K562 (cell line): ENCODE results near the gene COQ4. TPM values are rescaled to one million over a fixed set of nuclear protein-coding genes. Genes with fewer than 3 reads are reported as not detected.

Experiments used
- ATAC-seq: fragments of 200-7000 bp; cut with Tn5 transposase; 3 replicates; pipeline ENCODE4 v1.9.1; 2020; ENCODE audit warnings: moderate library complexity
- BruUV-seq: library from RNA; stranded (reverse); fragments of 400-500 nt; replicated peaks from 2 replicates; lab custom pipeline; 2021; lab: Mats Ljungman, UMichigan
- CTCF ChIA-PET: fragments of 300-600 bp; formaldehyde crosslinking; extraction: SDS; loops from one replicate; lab custom pipeline; 2021; ENCODE audit warnings: low intra/inter-chr PET ratio; lab: Yijun Ruan, JAX
- POLR2A ChIA-PET: fragments of 300-600, 350-650 bp; sonication (Branson Sonifier 250); formaldehyde crosslinking; extraction: SDS; loops from one replicate; lab custom pipeline; 2021; ENCODE audit warnings: antibody characterized with exemption, inconsistent platforms; lab: Yijun Ruan, JAX
- DNase-seq, 4 experiments: peaks; one replicate each; pipeline versions ENCODE4 v3.0.0 to v3.0.0-alpha.2; 2011 to 2018; ENCODE audit warnings: low spot score in 3 of 4, mixed read lengths in 3 of 4; ENCODE audit errors: extremely low read depth in 1 of 4
- FAIRE-seq: peaks from 2 replicates; lab custom pipeline; 2011; peaks lifted over from hg19 to GRCh38; lab: Jason Lieb, UNC
- H2AFZ ChIP-seq: 2 replicates; pipeline ENCODE4 v1.6.0; 2011; ENCODE audit warnings: low read depth, low read length, control low read depth, inconsistent platforms
- H3K27ac ChIP-seq: fragments of 200-600 bp; 3 replicates; pipeline ENCODE4 v1.8.0; 2011; ENCODE audit warnings: low read depth, mild to moderate bottlenecking, control low read depth, inconsistent platforms, low read length, moderate library complexity, mixed read lengths; ENCODE audit errors: extremely low read depth
- H3K27me3 ChIP-seq, 2 experiments: fragments of 300-600 bp in 1 of 2; 2 replicates in 1 of 2; 3 replicates in 1 of 2; pipeline versions ENCODE4 v1.6.0 to v1.8.0; 2011; ENCODE audit warnings: inconsistent platforms in 2 of 2, low read length in 2 of 2, mild to moderate bottlenecking in 1 of 2, mixed read lengths in 1 of 2, moderate library complexity in 1 of 2; ENCODE audit not compliant: control insufficient read depth in 2 of 2, insufficient read depth in 2 of 2
- H3K36me3 ChIP-seq: fragments of 300-600 bp; 3 replicates; pipeline ENCODE4 v1.8.0; 2011; ENCODE audit warnings: mild to moderate bottlenecking, low read length, inconsistent platforms; ENCODE audit not compliant: control insufficient read depth, insufficient read depth
- H3K4me1 ChIP-seq, 2 experiments: fragments of 200-600 bp in 1 of 2; replicated peaks in 1 of 2; 2 replicates in 1 of 2; 3 replicates in 1 of 2; pipeline versions ENCODE4 v1.5.1 to v1.8.0; 2011; ENCODE audit warnings: inconsistent platforms in 2 of 2, low read length in 2 of 2, mild to moderate bottlenecking in 1 of 2, mixed read lengths in 1 of 2, moderate library complexity in 1 of 2; ENCODE audit not compliant: control insufficient read depth in 2 of 2, insufficient read depth in 2 of 2
- H3K4me2 ChIP-seq: 2 replicates; pipeline ENCODE4 v1.6.1; 2011; ENCODE audit warnings: low read length, control low read depth, inconsistent platforms, mixed read lengths; ENCODE audit not compliant: insufficient read depth
- H3K4me3 ChIP-seq: fragments of 200-600 bp; sonication (generic), shearing (Covaris generic); 2 replicates; pipeline ENCODE4 v1.5.1; 2016; ENCODE audit warnings: control low read depth, inconsistent platforms
- H3K79me2 ChIP-seq: fragments of 200-600 bp; 3 replicates; pipeline ENCODE4 v1.8.0; 2011; ENCODE audit warnings: low read length, inconsistent platforms; ENCODE audit not compliant: control insufficient read depth, insufficient read depth
- H3K9ac ChIP-seq, 2 experiments: 2 replicates each; pipeline versions ENCODE4 v1.6.0 to v1.6.1; 2011; ENCODE audit warnings: low read depth in 2 of 2, low read length in 2 of 2, control low read depth in 1 of 2, inconsistent platforms in 1 of 2, mild to moderate bottlenecking in 1 of 2, mixed read lengths in 1 of 2; ENCODE audit not compliant: insufficient read depth in 1 of 2
- H3K9me1 ChIP-seq: one replicate; pipeline ENCODE4 v1.6.0; 2011; ENCODE audit warnings: inconsistent platforms, mild to moderate bottlenecking, low read length, moderate library complexity; ENCODE audit not compliant: control insufficient read depth, insufficient read depth
- H3K9me3 ChIP-seq: replicated peaks from 2 replicates; pipeline ENCODE4 v1.5.1; 2011; ENCODE audit warnings: low read depth, low read length, inconsistent platforms; ENCODE audit not compliant: control insufficient read depth, insufficient read depth
- H4K20me1 ChIP-seq: replicated peaks from 2 replicates; pipeline ENCODE4 v1.6.1; 2011; ENCODE audit warnings: low read length, inconsistent platforms, mixed read lengths; ENCODE audit not compliant: control insufficient read depth, insufficient read depth
- ATF3 ChIP-seq, 2 experiments: fragments of 450-650 bp in 1 of 2; sonication (generic) in 1 of 2; formaldehyde crosslinking in 1 of 2; IDR thresholded peaks in 1 of 2; conservative IDR thresholded peaks in 1 of 2; 2 replicates each; pipeline versions ENCODE4 v1.6.1 to v1.8.1; 2016 to 2023; ENCODE audit warnings: mild to moderate bottlenecking in 2 of 2, moderate library complexity in 2 of 2, inconsistent platforms in 1 of 2, missing genetic modification reagents in 1 of 2
- BCOR ChIP-seq: fragments of 450-650 bp; IDR thresholded peaks from 2 replicates; pipeline ENCODE4 v1.6.1; 2016
- CEBPG ChIP-seq, 3 experiments: fragments of 200-800 bp in 1 of 3; sonication (Bioruptor generic) in 1 of 3; sonication (generic) in 1 of 3; formaldehyde crosslinking in 1 of 3; IDR thresholded peaks in 2 of 3; conservative IDR thresholded peaks in 1 of 3; 2 replicates each; pipeline versions ENCODE4 v1.6.1 to v1.8.0; 2016 to 2022; ENCODE audit warnings: missing compliant biosample characterization in 2 of 3, missing genetic modification characterization in 2 of 3, mild to moderate bottlenecking in 1 of 3, missing genetic modification reagents in 1 of 3
- EHMT2 ChIP-seq: fragments of 450-650 bp; IDR thresholded peaks from 2 replicates; pipeline ENCODE4 v1.6.1; 2018; ENCODE audit warnings: antibody characterized with exemption
- IRF9 ChIP-seq: fragments of 450-650 bp; IDR thresholded peaks from 2 replicates; pipeline ENCODE4 v1.6.1; 2016; ENCODE audit warnings: missing biosample characterization, missing genetic modification characterization
- RFX1 ChIP-seq: fragments of 450-650 bp; IDR thresholded peaks from 2 replicates; pipeline ENCODE4 v1.6.1; 2016; ENCODE audit warnings: mild to moderate bottlenecking, moderate library complexity
- ZNF449 ChIP-seq: fragments of 250-450 bp; sonication (Bioruptor Pico); IDR thresholded peaks from 2 replicates; pipeline ENCODE4 v1.8.0; 2022; ENCODE audit warnings: moderate library complexity, mild to moderate bottlenecking, inconsistent platforms
- WGBS: fragments of 100-300 bp; shearing (Covaris generic); methylation state at CpG from one replicate; pipeline ENCODE4 v1.1.6; 2016; ENCODE audit warnings: low coverage, mixed read lengths; ENCODE audit not compliant: insufficient coverage; ENCODE audit errors: missing lambda C conversion rate; 5-methylcytosine and 5-hydroxymethylcytosine counted together
- in situ Hi-C: fragments of 300-500 bp; cut with MboI; formaldehyde crosslinking; loops from 4 replicates; pipeline ENCODE4 v1.15.0; 2018; ENCODE audit warnings: inconsistent platforms, mixed read lengths
- intact Hi-C: fragments of 100-400 bp; cut with micrococcal nuclease; formaldehyde crosslinking; loops from 2 replicates; pipeline ENCODE4 v1.14.2; 2022
- polyA plus RNA-seq, 8 experiments: library from polyadenylated mRNA; depleted of rRNA in 4 of 8; stranded (reverse) in 5 of 8; unstranded in 3 of 8; fragments of >200 nt; fragmentation: Nextera tagmentation in 2 of 8; fragmentation: Illumina TruSeq in 1 of 8; extraction: Ambion mirVana in 2 of 8; extraction: Trizol in 1 of 8; gene quantifications; 2 replicates each; pipeline versions ENCODE4 v1.2.1 to v1.2.3, GENCODE V29; 2011 to 2014; ENCODE audit warnings: inconsistent platforms in 1 of 8, missing spikeins in 1 of 8
- total RNA-seq, 7 experiments: library from RNA; depleted of rRNA in 6 of 7; stranded (reverse); fragments of >200 nt in 6 of 7; fragmentation: Illumina TruSeq in 2 of 7; extraction: Trizol in 2 of 7; gene quantifications; 2 replicates each; pipeline versions ENCODE4 v1.2.1 to v1.2.3, GENCODE V29; 2011 to 2021; ENCODE audit warnings: low replicate concordance in 1 of 7

Gene COQ4
- total and polyA plus RNA-seq, 9 of the 15 experiments (the other 6 are each of a cell fraction or from before 2014, with no cell fraction given): 9.1 to 135 (median 67.2) TPM

GRCh38 chr9:128369024-128369706, 46.5 kb downstream of the COQ4 start:
- BruUV-seq: no TSS peak
- no peak for DNase-seq
- no peaks in the 10 kb centered on the region for H3K9me3 ChIP-seq
- ChIA-PET CTCF (no interaction called here), POLR2A (no interaction called here)
- WGBS: 72% methylated on average over 9 of the region's 9 CpGs
- H3K9ac ChIP-seq: 0 out of 4 replicates have a peak overlapping the region, but pooled peaks of 1 of the 2 experiments have one; percentile 54
- H3K36me3 ChIP-seq: peaks cover 11% of the 10 kb centered on the region
- FAIRE-seq: peak; percentile 6
- H3K4me3 ChIP-seq: no peak overlapping the region
- peaks cover 20 to 24% of the 10 kb centered on the region in 2 experiments for H3K4me1 ChIP-seq
- in situ Hi-C loops (loop anchor here (25.0 kb wide), 1 partner anchor 607 kb away; no protein-coding TSS in a partner anchor), intact Hi-C loops (loop anchor here (10.0 kb wide), 1 partner anchor 186 kb away; the partner anchor contains the start of gene SPTAN1)
- H3K9me1 ChIP-seq: no peaks in the 10 kb centered on the region
- no peak overlapping the region for H3K27ac ChIP-seq
- no peak for ATAC-seq
- peak; percentile 65 for TF ChIP-seq ATF3 (IDR thresholded peaks at IDR 0.05)
- no peak for TF ChIP-seq ATF3 (CRISPR knock-in tag; conservative IDR thresholded peaks at IDR 0.05)
- no peak for TF ChIP-seq RFX1
- no peak for TF ChIP-seq ZNF449
- TF ChIP-seq IRF9 (tag): 0 out of 2 replicates have a peak, but pooled peaks have one; percentile 32
- no peak for TF ChIP-seq EHMT2
- TF ChIP-seq CEBPG (CRISPR knock-in tag; IDR thresholded peaks at IDR 0.05): no peak
- peak in 1 of 2 experiments; percentile 54; a peak in 2 of 4 replicates for TF ChIP-seq CEBPG (tag; conservative IDR thresholded peaks at IDR 0.05 in 1 of 2, IDR thresholded peaks at IDR 0.05 in 1 of 2)
- TF ChIP-seq BCOR: 0 out of 2 replicates have a peak, but pooled peaks have one; percentile 28
- peaks cover 38% of the 10 kb centered on the region for H3K79me2 ChIP-seq
- H4K20me1 ChIP-seq: no peaks in the 10 kb centered on the region
- H3K27me3 ChIP-seq: no peaks in the 10 kb centered on the region
- H2AFZ ChIP-seq: no peak overlapping the region
- no peak overlapping the region for H3K4me2 ChIP-seq
